Stimulated activated CD8-positive, alpha-beta memory T cell treated with anti-CD3 and anti-CD28 coated beads, Interleukin-4, amount 100 ng/mL, for 24 hours (primary cell): ENCODE measurements around the gene CPVL.

Experiments used
- DNase-seq: peaks from one replicate; pipeline ENCODE4 v3.0.0-alpha.2; 2020; ENCODE audit warnings: low read depth

Gene CPVL

DNA sequence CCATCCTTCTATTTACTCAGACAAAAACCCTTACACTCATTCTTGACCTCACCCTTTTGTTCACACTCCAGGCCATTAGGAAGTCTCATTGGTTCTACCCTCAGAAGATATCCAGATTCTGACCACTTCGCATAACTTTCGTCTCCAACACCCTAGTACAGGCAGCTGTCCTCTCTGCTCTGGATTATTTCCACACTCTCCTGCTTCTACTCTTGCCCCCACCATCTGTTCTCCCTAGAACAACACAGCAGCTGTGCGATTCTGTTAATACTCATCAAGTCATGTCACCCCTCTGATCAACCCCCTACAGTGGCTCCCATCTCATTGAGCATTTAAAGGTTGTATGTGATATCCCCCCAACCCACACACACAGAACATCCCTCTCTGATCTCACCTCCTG, 172.7 kb downstream of the CPVL start:
- DNase-seq = no peak

DNA sequence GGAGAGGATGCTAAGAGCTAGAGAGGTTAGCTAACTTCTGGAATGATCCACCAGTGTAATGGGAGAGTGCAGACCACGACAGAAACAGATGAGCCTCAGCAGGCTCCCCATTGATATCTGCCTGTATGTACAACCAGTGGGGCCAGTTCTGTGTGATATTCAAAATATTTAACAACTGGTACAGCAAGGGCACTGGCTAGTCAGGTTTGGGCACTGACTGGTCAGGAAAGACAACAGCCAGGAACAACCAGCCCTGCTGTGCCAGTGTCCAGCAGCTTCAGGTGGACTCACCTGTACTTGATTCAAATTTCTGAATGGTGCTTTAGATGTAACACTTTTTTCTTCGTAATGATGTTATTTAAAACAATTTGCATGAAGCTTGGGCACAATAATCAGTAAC, 182.3 kb downstream of the CPVL start:
- DNase-seq = no peak

DNA sequence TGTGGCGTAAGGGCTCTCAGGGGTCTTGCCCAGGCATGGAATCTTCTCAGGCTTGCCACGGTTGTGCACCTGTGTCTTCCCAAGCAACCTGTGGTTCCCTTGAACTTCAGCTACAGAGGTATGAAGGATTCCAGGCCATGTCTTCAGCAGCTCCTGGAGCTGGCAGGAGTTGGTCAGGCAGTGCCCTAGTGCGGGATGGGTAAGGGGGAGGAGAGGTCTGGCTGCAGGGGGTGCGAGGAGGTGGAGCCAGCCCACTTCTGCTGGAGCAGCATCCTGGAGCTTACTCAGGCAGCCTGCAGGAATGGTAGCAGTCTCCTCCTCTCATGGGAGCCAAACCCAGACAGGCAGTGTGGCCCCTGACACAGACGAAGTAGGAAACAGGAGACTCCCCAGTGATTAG, 184.4 kb downstream of the CPVL start:
- no peak for DNase-seq

DNA sequence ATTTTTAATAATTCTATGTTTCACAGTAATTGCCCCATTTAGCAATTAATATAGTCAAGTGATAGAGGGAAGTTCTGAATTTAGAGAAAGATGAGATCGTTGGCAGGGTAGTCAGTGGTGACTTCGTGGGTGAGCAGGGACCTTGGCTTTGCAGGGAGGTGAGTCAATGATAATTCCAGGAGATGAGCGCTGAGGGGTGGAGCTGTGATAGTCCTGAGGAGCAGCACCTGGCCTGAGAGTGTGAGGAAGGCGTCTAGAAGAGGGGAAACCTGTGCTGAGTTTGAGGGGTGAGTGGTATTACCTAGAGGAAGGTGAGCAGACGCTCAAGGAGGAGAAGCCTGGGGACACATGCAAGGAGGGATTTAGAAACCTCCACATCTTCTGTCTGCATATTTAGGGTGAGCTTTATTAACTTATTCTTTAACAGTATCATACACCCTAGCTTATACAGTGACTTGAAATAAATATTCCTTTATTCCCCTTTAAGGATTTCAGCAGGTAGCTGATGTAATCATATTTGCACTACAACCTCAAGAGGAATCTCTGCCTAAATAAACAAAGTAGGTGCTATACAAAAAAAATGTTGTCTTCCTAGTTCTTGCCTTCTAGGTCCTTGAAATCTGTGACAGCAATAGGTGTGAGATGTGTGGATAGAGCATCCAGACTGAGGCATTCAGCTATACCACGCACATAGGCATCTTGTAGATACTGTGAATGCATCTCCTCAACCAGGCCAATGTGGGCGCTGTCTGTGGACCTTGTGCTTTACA, 186.1 kb downstream of the CPVL start:
- no peak for DNase-seq

DNA sequence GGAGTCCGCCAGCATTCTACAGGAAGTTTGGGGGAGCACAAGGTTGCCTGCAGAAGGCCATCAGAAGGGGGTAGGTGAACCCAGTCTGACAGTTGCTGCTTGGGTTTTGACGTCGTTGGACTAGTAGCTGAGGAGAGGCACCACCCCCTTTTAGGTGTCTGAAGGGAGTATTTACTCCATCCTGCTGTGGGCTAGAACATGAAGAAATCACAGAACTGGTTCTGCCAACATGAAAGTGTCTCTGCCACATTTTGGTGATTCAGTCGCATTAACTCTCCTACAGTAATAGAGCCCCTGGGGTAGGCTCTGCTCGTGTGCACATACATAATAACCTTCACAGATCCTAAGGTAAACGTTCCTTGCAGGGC, 187.4 kb downstream of the CPVL start:
- DNase-seq = no peak

DNA sequence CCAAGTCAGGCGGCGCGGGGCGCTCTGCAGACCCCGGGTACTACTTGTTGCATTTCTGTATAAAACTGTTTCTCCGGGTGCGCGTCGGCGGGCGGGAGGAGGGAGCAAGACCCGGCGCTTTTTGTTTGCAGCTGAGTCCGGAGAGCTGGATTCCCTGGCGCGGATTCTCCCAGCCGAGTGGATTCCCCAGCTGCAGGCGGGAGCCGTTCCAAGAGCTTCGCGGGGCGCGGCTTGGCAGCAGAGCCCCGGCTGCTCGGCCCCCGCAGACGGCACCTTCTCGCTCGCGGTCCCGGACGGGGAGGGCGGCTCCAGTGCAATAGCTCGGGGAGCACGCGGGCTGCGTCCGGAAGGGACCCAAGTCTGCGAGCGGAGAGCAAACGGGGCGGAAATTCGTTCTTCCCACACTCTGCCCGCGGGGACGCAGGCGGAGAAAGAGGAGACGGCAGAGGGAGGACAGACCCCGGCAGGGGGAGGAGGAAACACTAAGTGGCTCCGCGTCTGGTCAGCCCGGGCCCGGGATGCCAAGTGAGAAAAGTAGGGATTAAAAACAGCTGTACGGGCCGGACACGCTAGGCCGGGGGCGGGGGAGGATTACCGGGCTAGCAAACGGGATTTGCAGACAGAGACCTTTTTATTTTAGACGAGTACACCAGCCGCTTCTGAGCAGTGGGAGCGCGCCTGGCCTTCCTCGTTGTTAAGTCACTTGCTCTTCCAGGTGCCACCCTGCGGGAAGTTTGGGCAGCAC, 187.9 kb downstream of the CPVL start, which contains the start of gene TRIL:
TRIL (minus strand) TSS at position 96 of the 745 bp plus-strand sequence. CDS start 284 bp downstream, outside the sequence.
- DNase-seq = no peak

DNA sequence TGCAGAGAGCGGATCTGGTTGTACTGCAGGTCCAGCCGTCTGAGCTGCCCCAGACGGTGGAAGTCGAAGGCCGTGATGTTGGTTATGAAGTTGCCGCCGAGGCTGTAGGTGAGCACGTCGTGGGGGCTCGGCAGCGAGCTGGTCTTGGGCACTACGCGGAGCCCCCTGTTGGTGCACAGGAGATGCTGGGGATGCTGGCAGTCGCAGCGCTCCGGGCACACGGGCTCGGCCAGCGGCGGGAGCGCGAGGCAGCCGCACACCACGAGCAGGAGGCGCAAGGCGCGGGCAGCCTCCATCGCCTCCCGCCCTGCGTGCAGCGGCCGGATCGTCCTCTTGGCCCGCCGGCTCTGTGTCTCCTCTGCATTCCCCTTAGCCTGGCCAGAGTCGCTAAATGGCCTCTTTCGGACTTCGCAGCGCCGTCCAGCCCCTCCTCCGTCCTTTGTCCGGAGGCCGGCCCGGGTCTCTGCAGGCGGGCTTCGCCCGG, 188.5 kb downstream of the CPVL start:
- no peak for DNase-seq

DNA sequence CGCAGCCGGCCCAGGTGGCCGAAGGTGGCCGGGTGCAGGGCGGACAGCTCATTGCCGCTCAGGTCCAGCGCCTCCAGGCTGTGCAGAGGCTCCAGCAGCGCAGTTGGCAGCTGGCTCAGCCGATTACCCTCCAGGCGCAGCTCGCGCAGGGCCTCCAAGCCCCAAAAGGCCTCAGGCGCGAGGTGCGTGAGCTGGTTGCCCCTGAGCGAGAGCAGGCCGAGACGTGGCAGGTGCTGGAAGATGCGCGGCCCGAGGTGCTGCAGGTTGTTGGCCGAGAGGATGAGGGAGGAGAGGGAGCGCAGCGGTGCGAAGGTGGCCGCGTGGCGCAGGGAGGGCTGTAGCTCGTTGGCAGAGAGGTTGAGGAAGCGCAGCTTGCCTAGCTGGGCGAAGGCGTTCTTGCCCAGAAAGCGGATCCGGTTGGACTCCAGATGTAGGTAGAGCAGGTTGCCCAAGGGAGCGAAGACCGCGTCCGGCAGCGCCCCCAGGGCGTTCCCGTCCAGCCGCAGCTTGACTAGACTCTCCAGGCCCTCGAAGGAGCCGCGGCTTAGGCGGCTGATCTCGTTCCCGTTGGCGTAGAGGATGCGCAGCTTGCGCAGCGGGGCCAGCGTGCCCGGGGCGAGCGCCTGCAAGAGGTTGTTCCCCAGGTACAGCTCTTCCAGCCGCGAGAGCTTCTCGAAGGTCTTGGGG, 189.1 kb downstream of the CPVL start:
- no peak for DNase-seq

DNA sequence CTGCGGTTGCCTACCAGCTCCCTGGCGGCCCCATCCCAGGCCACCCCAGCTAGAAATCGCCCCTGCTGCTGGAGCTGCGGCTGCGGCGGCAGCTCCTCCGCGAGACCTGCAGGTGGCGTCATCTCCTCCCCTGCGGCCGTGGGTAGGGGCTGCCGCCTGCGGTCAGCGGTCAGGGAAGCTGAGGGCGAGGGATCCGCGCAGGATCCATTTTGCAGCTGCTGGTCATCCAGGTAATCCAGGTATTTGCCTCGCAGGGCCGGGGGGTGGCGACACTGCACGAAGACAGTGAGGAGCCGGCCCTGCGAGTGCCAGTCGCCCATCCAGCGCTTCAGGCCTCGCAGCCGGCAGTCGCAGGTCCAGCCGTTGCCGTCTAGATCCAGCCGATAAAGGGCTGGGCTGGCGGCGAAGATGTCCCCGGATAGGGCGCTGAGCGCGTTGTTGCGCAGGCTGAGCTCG, 189.7 kb downstream of the CPVL start:
- DNase-seq = no peak

DNA sequence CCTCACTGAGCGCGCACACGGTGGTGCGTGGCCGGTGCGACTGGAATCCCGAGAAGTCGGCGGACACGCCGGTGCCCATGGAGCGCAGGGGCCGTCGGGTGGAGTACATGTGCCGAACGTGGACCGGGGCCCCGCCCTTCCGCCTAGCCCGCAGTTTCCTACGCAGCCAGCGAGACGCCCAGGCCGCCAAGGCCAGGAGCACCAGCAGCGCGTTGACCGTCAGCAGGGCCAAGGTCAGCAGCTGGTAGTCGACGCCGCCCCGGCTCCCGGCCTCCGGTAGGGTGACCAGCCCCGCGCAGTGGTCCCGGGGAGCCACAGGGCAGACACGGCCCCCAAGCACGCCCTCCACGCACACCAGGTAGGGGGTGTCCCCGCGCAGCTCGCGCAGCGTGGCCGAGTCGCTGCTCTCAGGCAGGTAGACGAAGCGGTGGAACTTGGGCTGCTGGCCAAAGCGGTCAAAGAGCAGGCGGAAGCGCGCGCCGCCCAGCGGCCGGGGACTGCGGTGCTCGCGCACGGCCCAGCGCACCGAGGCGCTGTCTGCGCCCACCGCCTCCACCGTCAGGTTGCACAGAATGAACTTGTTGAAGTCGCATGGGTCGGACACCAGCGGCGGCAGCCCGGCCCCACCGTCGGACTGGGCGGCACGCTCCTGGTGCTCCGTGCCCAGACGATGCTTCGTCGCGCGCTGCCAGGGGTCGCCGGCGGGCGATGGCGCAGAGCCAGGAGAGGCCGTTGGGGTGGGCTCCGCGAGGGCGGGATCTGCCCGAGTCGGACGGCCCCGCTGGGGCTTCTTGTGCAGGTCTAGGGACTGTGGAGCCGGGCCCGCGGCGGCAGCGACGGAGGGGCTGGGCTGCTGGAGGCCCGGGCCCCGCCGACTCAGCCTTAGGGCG, 190.4 kb downstream of the CPVL start:
- DNase-seq = no peak

DNA sequence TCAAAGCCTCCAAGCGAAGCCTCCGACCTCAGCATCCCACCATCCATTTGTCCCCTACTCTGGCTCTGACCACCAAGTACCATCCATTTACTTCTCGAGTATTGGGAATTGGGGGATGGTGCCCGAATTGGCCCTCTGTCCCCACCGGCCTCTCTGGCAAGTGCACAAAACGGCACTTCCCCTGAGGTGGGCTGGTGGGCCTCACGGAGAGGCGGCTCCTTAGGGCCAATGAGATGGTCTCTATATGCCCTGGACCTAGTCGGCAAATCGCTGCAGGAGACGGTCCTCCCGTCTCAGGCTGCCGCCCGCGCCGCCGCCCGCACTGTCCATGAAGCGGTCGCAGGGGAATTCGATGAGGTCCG, 191.0 kb downstream of the CPVL start:
- DNase-seq = no peak

DNA sequence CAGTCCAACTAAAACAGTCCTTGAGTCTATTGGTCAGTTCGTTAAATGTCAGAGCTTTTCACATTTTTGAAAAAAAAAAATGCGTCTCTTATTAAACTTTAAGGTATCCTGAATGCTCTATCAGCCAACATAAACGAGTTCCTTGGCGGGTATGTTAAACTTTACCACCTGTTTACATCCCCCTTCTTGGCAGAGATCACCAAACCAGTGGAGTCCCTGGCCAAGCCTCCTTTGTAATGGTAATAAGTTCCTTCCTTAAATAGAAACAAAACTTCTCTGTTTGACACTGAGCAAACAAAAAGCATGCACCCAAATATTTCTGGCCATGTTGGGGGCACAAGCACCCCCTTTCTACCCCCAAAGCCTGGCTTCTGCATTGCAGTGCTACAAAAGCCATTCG, 191.4 kb downstream of the CPVL start:
- no peak for DNase-seq

DNA sequence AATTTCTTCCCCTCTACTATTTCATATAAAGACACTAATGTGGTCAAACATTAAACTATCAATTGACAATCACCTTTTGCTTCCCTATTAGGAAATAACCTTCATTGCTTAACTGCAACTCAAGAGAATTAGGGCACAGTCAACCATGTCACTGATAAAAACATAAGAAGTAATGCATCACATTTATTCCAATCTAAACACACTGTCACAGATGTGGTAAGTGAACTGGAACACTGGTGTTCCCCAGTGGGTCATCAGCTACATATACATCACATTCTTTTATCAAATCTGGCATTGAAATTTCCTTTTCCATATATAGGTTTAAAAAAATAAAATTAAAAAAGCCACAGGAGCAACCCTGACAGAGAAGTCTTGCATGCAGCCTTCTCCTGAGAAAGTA, 191.9 kb downstream of the CPVL start:
- no peak for DNase-seq

DNA sequence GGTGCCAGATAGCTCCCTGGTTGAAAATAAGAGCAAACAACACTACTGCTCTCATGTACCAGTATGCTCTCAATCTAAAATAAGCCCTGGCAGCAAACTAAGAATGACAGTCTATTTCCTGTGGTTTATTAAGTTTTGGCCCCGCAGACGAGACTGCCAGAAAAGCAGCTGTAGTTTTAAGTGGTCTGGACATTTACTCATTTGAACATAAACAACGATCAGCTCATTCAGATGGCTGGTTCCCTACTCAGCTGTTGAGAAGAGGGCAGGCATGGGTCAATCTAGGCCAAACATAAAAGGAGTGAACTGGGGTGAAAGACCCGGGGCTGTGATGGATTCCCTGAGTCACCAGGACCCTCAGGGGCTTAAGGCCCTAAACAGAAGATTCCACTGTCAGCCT, 192.7 kb downstream of the CPVL start:
- DNase-seq = no peak
